Urinary bladder (tissue), 4 donors: ENCODE measurements around the gene ZNF664. TPM values are rescaled to one million over a fixed set of nuclear protein-coding genes. Genes with fewer than 3 reads are reported as not detected.

Experiments used
- DNase-seq: peaks from one replicate; pipeline ENCODE4 v3.0.0-alpha.2; 2015; ENCODE audit errors: extremely low spot score
- H3K27ac ChIP-seq: one replicate; pipeline ENCODE4 v1.5.1; 2013; ENCODE audit warnings: low read depth, mild to moderate bottlenecking, moderate library complexity
- H3K36me3 ChIP-seq: one replicate; pipeline ENCODE4 v1.6.1; 2013; ENCODE audit warnings: mild to moderate bottlenecking, moderate library complexity; ENCODE audit not compliant: insufficient read depth
- H3K4me1 ChIP-seq: one replicate; pipeline ENCODE4 v1.6.1; 2013; ENCODE audit warnings: mild to moderate bottlenecking, moderate library complexity; ENCODE audit not compliant: insufficient read depth
- H3K4me3 ChIP-seq: one replicate; pipeline ENCODE4 v1.5.1; 2013; ENCODE audit warnings: low read depth, low read length
- WGBS: extraction: QIAGEN DNeasy Blood & Tissue Kit; methylation state at CpG from one replicate; pipeline ENCODE4 v1.1.7; 2013; 5-methylcytosine and 5-hydroxymethylcytosine counted together
- polyA plus RNA-seq: library from polyadenylated mRNA; stranded (reverse); fragments of 200-250 nt; gene quantifications from one replicate; pipeline ENCODE4 v1.2.3, GENCODE V29; 2013
- total RNA-seq: library from RNA; depleted of rRNA; stranded (reverse); fragments of >200 nt; gene quantifications from one replicate; pipeline ENCODE4 v1.2.3, GENCODE V29; 2014
- donor health status: healthy with polysubstance abuse.
- donor health status: healthy.

Gene ZNF664
- total and polyA plus RNA-seq, 2 donors: 45.7 to 71.6 TPM

- no peak for DNase-seq
- H3K36me3 ChIP-seq: no peaks in the 10 kb centered on the region
- WGBS: 2% methylated on average over 69 of the region's 69 CpGs
- H3K4me1 ChIP-seq: no peaks in the 10 kb centered on the region
- H3K27ac ChIP-seq: peak overlapping the region; percentile 74
- peak overlapping the region; percentile 100 for H3K4me3 ChIP-seq
Measured at GRCh38 chr12:123973552-123974341, 732 bp downstream of the ZNF664 start.

DNA sequence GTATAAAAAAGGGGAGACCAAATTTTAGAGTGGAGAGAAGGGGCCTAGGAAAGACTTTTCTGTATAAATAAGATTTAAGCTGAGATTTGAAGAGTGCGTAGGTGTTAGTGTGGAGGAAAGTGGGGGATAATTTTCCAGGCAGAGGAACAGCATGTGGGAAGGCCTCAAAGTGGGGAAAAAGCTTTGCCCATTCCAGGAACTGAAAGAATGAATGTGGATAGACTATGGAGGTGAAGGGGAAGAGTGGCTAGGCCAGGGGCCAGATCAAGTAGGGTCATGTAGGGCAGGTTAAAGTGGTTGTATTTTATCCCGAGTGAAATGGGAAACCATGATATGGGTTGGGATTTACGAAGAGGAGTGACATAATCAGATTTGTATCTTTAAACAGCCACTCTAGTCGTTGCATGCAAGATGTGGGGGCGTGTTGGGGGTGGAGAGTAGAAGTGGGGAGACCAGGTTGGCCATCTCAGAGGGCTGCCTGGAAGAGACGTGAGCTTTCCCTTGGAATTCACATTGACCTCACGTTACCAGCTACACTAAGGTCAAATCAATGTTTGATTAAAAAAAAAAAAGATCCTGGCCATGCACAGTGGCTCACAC is 3.3 kb downstream of the ZNF664 start:
- WGBS: 93% methylated on average over 7 of the region's 7 CpGs

DNA sequence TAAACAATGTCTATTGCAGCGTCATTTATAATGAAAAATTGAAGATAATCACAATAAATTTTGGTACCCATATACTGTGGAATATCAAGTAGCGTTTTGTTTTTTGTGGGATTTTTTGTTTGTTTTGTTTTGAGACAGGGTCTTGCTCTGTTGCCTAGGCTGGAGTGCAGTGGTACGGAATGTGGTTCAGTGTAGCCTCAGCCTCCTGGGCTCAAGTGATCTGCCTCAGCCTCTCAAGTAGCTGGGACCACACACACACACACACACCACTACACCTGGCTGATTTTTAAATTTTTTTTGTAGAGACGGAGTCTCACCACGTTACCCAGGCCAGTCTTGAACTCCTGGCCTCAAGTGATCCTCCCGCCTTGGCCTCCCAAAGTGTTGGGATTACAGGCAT is 6.6 kb downstream of the ZNF664 start:
- Histone ChIP-seq H3K4me3 (no peak overlapping the region), H3K27ac (no peak overlapping the region), H3K4me1 (no peaks in the 10 kb centered on the region), H3K36me3 (no peaks in the 10 kb centered on the region)
- DNase-seq: no peak
- WGBS: 94% methylated on average over 6 of the region's 6 CpGs

More for the DNA sequence above, 3.3 kb downstream of the ZNF664 start:
- DNase-seq: no peak
- Histone ChIP-seq H3K4me1 (no peaks in the 10 kb centered on the region), H3K4me3 (no peak overlapping the region), H3K27ac (no peak overlapping the region), H3K36me3 (no peaks in the 10 kb centered on the region)

DNA sequence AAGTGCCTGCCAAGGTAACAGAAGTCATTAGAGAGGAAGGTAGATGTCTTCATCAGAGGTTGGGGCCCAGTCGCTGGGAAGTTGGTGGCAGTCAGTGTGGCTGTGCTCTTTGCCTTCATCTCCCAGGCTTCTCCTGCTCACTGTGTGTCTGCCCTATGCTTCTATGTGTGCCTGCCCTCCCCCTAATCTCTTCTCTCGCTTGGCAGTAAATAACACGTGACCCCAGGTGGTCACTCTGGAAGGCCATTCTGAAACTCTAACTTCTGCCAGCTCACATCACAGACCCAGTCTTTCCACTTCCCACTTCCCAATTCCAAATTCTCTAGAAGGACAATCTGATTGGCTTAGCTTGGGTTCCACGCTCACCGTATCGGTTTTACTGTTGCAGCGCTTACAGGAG is 9.3 kb downstream of the ZNF664 start:
- Histone ChIP-seq H3K36me3 (no peaks in the 10 kb centered on the region), H3K4me3 (no peak overlapping the region), H3K27ac (no peak overlapping the region), H3K4me1 (no peaks in the 10 kb centered on the region)
- no peak for DNase-seq
- 86% methylated on average over 7 of the region's 7 CpGs for WGBS

DNA sequence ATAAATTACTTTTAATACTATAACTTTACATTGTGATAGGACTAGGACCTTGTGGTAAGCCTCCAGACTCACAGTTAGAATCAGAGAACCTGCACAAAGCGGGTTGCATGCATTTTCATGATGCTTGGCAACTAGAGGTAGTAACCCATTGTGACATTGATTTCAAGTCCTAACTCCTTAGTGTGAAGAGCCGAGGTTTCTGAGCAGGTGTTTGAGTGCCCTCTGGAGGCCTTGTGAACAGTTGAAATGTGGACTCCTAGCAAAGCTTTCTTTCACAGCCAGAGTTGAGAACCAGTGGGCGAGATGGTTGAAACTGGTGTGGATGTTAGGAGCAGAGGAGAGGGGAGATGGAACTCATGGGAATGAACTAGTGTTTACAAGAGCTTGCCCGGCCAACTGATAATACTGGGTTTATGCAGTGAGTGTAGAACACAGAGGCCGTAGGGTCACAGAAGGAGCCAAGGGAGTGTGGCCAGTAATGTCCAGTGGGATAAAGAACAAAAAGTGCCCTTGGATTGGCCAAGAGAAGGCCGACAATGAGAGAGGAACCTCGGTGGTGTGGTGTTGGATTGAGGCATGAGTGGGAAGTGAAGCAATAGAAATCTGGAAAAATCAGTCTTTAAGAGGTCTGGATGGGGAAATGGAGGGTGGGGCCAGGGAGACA is 10.9 kb downstream of the ZNF664 start:
- WGBS: 48% methylated on average over 7 of the region's 7 CpGs
- H3K4me1 ChIP-seq: no peaks in the 10 kb centered on the region
- no peak overlapping the region for H3K27ac ChIP-seq
- no peak overlapping the region for H3K4me3 ChIP-seq
- no peaks in the 10 kb centered on the region for H3K36me3 ChIP-seq
- DNase-seq: no peak

GRCh38 chr12:123984903-123985302 is 11.9 kb downstream of the ZNF664 start:
- no peak overlapping the region for H3K27ac ChIP-seq
- WGBS: 86% methylated on average over 4 of the region's 4 CpGs
- H3K4me3 ChIP-seq: no peak overlapping the region
- no peaks in the 10 kb centered on the region for H3K36me3 ChIP-seq
- no peak for DNase-seq
- H3K4me1 ChIP-seq: no peaks in the 10 kb centered on the region

- H3K4me1 ChIP-seq: no peaks in the 10 kb centered on the region
- 71% methylated on average over 3 of the region's 3 CpGs for WGBS
- DNase-seq: no peak
- H3K27ac ChIP-seq: no peak overlapping the region
- no peak overlapping the region for H3K4me3 ChIP-seq
- H3K36me3 ChIP-seq: no peaks in the 10 kb centered on the region
Measured at GRCh38 chr12:123986374-123986965, 13.5 kb downstream of the ZNF664 start.

- Histone ChIP-seq H3K36me3 (no peaks in the 10 kb centered on the region), H3K4me3 (no peak overlapping the region), H3K4me1 (no peaks in the 10 kb centered on the region), H3K27ac (no peak overlapping the region)
- WGBS: 90% methylated on average over 2 of the region's 2 CpGs
- DNase-seq: no peak
Measured at GRCh38 chr12:123987022-123987421, 14.0 kb downstream of the ZNF664 start.

DNA sequence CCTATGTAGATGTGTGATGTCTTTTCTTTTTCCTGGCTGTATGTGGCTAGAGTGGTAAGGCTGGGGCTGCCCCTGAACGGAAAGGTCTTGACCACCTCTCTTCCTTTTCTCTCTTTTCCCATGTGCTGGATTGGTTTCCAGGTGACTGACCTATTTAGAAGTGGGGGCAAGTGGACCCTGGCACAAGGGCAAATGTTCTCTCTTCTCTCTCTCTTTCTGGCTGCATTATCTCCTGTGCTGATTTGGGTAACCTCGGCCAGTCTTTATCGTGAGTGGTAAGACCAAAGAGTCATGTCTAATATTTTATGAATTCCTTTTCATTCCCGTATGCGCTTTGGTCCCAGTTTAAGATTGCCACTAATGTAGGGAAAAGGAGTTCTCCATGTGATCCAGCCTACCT is 16.2 kb downstream of the ZNF664 start:
- WGBS: 96% methylated on average over 5 of the region's 5 CpGs
- Histone ChIP-seq H3K27ac (no peak overlapping the region), H3K4me3 (no peak overlapping the region), H3K4me1 (no peaks in the 10 kb centered on the region), H3K36me3 (no peaks in the 10 kb centered on the region)
- no peak for DNase-seq

DNA sequence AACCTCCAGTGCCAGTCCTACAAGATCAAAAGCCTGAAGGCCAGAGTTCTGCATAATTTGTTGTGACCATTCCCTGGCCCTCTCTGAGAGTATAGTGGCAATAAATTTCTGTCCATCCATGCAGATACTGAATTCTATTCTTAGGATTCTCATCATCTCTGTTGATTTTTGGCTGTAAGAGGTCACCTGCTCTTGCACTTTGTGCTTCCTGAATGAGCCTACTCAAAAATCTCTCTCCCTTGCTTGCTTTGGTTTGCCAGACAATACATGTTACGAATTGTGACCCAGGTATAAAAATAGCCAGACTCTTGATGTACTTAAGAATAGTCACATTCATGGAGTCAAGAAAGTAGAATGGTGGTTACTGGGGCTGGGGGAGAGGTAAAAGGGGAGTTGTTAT is 16.7 kb downstream of the ZNF664 start:
- 90% methylated on average over 1 of the region's 1 CpG for WGBS
- H3K4me3 ChIP-seq: no peak overlapping the region
- no peak overlapping the region for H3K27ac ChIP-seq
- no peaks in the 10 kb centered on the region for H3K36me3 ChIP-seq
- no peaks in the 10 kb centered on the region for H3K4me1 ChIP-seq
- no peak for DNase-seq

DNA sequence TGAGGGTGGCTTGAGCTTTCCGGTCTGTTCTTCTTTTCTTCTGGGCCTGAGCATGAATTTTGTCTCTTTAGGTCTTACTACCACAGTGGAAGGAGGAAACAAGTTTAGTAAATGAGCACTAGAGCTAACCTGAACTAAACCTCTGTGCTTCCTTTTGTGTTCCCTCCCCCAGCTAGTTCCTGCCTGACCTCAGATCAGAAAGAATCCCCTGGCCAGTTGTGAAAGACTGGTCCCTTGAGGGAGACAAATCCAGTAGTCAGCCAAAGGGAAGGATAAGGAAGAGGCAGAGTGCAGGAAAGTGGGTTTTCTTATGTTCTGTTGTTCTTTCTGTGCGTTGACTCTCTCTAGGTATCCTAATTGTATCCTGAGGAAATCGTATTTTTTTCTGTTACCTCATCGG is 17.5 kb downstream of the ZNF664 start:
- no peak for DNase-seq

DNA sequence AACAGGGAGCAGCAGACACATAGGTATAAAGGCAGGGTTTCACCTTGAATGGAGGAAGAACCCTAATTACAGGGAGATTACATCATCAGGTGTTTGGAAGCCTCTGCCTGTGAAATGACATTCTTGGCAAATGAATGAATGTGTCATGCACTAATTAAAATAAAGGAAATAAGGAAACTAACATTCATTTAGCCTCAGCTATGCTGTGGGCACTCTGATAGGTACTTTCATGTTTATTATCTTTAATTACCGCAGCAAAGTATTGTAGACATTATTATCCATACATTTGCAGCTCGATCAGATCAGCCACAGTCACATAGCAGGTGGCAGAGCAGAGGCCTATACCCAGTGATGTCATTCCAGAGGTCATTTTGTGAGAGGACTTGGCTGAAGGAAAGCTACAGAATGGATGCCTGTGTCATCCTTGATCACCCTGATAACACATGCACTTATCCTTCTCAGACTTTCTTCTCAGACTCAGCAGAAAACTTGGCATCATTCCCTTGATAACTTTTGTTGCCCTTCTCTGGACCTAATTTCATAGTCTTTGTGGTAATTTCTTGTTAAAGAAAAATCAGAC is 18.4 kb downstream of the ZNF664 start:
- Histone ChIP-seq H3K4me3 (no peak overlapping the region), H3K36me3 (no peaks in the 10 kb centered on the region), H3K4me1 (no peaks in the 10 kb centered on the region), H3K27ac (no peak overlapping the region)
- DNase-seq: no peak
- 90% methylated on average over 2 of the region's 2 CpGs for WGBS

More for the DNA sequence above, 17.5 kb downstream of the ZNF664 start:
- Histone ChIP-seq H3K36me3 (no peaks in the 10 kb centered on the region), H3K4me3 (no peak overlapping the region), H3K27ac (no peak overlapping the region), H3K4me1 (no peaks in the 10 kb centered on the region)
- WGBS: 68% methylated on average over 4 of the region's 4 CpGs

GRCh38 chr12:123992118-123992825 is 19.3 kb downstream of the ZNF664 start:
- no peaks in the 10 kb centered on the region for H3K36me3 ChIP-seq
- H3K4me3 ChIP-seq: no peak overlapping the region
- H3K27ac ChIP-seq: no peak overlapping the region
- WGBS: 91% methylated on average over 8 of the region's 8 CpGs
- no peak for DNase-seq
- H3K4me1 ChIP-seq: no peaks in the 10 kb centered on the region
